Measurements from ENCODE around the gene ANGPTL1.

ANGPTL1 gene

GRCh38 chr1:178825167-178825566 lies 45.7 kb downstream of the ANGPTL1 start:
- no peak for TF ChIP-seq CTCF (IDR thresholded peaks at IDR 0.05)

GRCh38 chr1:178821134-178821866 lies 49.6 kb downstream of the ANGPTL1 start:
- no peak for TF ChIP-seq CTCF (IDR thresholded peaks at IDR 0.05)

GRCh38 chr1:178819123-178819522 lies 51.8 kb downstream of the ANGPTL1 start:
- no peak for TF ChIP-seq CTCF (IDR thresholded peaks at IDR 0.05)

GRCh38 chr1:178818416-178818815 lies 52.5 kb downstream of the ANGPTL1 start:
- no peak for TF ChIP-seq CTCF (IDR thresholded peaks at IDR 0.05)

- no peak for TF ChIP-seq CTCF (IDR thresholded peaks at IDR 0.05)
Measured at GRCh38 chr1:178810585-178810984, 60.3 kb downstream of the ANGPTL1 start.

- TF ChIP-seq CTCF (IDR thresholded peaks at IDR 0.05): no peak
Measured at GRCh38 chr1:178808529-178808928, 62.3 kb downstream of the ANGPTL1 start.

GRCh38 chr1:178806665-178807300 lies 64.1 kb downstream of the ANGPTL1 start:
- no peak for TF ChIP-seq CTCF (IDR thresholded peaks at IDR 0.05)

Measured in LNCAP (cell line).